ENCODE data around the gene RHBDL3. TPM values are rescaled to one million over a fixed set of nuclear protein-coding genes. Genes with fewer than 3 reads are reported as not detected.

The RHBDL3 gene
- polyA plus RNA-seq, 1 donor from 2014 or later: 0.25 TPM

DNA sequence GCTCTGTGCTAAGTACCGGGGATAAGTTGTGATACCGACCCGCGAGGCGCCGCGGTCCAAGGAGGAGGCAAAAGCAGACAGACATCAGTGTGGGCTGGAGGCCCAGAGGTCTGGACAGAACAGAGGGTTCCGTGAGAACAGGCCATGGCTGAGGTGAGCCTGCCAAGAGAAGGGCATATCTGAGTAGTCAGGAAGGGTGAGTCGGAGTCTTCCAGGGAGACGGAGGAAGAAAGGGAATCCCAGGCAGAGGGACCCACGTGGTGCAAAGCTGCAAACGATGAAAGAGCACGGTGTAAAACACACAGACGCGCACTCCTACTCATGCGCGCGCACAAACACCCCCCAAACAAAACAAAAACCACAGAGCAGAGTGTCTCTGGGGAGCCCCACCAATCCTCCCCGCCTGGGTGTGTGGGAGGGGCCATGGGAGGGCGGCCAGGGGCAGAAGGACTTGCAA is 18.1 kb downstream of the RHBDL3 start:
- TF ChIP-seq RAD21 (conservative IDR thresholded peaks at IDR 0.05): no peak
- no peaks in the 10 kb centered on the region for H3K9me2 ChIP-seq (ENCODE audit: insufficient read depth, low read length)

DNA sequence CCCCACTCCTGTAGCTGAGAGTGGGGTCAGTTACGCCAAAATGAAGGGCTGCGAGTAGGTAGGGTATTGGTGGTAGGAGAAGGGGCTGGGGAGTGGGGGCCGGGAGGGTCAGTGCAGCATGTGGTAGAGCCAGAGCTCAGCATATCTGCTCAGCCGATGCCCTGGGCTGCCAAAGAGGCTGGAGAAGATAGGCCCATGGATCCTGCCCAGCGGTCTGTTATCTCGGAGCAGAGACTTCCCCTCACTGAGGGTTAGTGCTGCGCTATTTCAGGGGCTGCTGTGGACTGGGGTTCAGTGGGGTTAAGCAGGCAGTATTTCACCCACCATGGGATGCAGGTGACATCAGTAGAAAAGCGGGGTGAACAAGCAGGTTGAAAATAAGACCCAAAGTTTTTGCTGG is 19.7 kb downstream of the RHBDL3 start:
- H3K9ac ChIP-seq (ENCODE audit: low read length): no peak overlapping the region
- no peak overlapping the region for H3K4me3 ChIP-seq (ENCODE audit: low read length)
- no peak overlapping the region for H3K4me2 ChIP-seq (ENCODE audit: low read length)
- no peaks in the 10 kb centered on the region for H3K9me2 ChIP-seq (ENCODE audit: insufficient read depth, low read length)
- H3K79me2 ChIP-seq (replicated peaks; ENCODE audit: insufficient read depth, low read length): no peaks in the 10 kb centered on the region
- H3K27ac ChIP-seq (ENCODE audit: low read length): no peak overlapping the region
- H3K9me3 ChIP-seq (ENCODE audit: low read length): no peaks in the 10 kb centered on the region
- H3F3A ChIP-seq (ENCODE audit: insufficient read depth, low read length, poor library complexity, severe bottlenecking): no peaks in the 10 kb centered on the region
- H3K27me3 ChIP-seq (ENCODE audit: insufficient read depth, low read depth, low read length): no peaks in the 10 kb centered on the region
- no peak overlapping the region for H2AFZ ChIP-seq (ENCODE audit: low read depth, low read length)
- H4K20me1 ChIP-seq (ENCODE audit: insufficient read depth): no peaks in the 10 kb centered on the region
- TF ChIP-seq, protein P1, sequence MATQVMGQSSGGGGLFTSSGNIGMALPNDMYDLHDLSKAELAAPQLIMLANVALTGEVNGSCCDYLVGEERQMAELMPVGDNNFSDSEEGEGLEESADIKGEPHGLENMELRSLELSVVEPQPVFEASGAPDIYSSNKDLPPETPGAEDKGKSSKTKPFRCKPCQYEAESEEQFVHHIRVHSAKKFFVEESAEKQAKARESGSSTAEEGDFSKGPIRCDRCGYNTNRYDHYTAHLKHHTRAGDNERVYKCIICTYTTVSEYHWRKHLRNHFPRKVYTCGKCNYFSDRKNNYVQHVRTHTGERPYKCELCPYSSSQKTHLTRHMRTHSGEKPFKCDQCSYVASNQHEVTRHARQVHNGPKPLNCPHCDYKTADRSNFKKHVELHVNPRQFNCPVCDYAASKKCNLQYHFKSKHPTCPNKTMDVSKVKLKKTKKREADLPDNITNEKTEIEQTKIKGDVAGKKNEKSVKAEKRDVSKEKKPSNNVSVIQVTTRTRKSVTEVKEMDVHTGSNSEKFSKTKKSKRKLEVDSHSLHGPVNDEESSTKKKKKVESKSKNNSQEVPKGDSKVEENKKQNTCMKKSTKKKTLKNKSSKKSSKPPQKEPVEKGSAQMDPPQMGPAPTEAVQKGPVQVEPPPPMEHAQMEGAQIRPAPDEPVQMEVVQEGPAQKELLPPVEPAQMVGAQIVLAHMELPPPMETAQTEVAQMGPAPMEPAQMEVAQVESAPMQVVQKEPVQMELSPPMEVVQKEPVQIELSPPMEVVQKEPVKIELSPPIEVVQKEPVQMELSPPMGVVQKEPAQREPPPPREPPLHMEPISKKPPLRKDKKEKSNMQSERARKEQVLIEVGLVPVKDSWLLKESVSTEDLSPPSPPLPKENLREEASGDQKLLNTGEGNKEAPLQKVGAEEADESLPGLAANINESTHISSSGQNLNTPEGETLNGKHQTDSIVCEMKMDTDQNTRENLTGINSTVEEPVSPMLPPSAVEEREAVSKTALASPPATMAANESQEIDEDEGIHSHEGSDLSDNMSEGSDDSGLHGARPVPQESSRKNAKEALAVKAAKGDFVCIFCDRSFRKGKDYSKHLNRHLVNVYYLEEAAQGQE (IDR thresholded peaks at IDR 0.05; ENCODE audit: borderline replicate concordance): no peak
- TF ChIP-seq MXI1 (conservative IDR thresholded peaks at IDR 0.05; ENCODE audit: poor library complexity, severe bottlenecking) (no peak), RAD21 (conservative IDR thresholded peaks at IDR 0.05) (no peak), EP300 (conservative IDR thresholded peaks at IDR 0.05; ENCODE audit: poor library complexity, severe bottlenecking) (no peak), TAF1 (IDR thresholded peaks at IDR 0.05; ENCODE audit: low read depth) (no peak), EZH2 (IDR thresholded peaks at IDR 0.05; ENCODE audit: borderline replicate concordance, insufficient read depth, low read length, poor library complexity, severe bottlenecking) (no peak), POLR2AphosphoS5 (IDR thresholded peaks at IDR 0.05) (no peak)
- TF ChIP-seq, protein P2, sequence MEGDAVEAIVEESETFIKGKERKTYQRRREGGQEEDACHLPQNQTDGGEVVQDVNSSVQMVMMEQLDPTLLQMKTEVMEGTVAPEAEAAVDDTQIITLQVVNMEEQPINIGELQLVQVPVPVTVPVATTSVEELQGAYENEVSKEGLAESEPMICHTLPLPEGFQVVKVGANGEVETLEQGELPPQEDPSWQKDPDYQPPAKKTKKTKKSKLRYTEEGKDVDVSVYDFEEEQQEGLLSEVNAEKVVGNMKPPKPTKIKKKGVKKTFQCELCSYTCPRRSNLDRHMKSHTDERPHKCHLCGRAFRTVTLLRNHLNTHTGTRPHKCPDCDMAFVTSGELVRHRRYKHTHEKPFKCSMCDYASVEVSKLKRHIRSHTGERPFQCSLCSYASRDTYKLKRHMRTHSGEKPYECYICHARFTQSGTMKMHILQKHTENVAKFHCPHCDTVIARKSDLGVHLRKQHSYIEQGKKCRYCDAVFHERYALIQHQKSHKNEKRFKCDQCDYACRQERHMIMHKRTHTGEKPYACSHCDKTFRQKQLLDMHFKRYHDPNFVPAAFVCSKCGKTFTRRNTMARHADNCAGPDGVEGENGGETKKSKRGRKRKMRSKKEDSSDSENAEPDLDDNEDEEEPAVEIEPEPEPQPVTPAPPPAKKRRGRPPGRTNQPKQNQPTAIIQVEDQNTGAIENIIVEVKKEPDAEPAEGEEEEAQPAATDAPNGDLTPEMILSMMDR (IDR thresholded peaks at IDR 0.05; ENCODE audit: poor library complexity, severe bottlenecking): no peak
- no peaks in the 10 kb centered on the region for H3K36me3 ChIP-seq (ENCODE audit: insufficient read depth, low read length)

More for the DNA sequence above, 18.1 kb downstream of the RHBDL3 start:
- no peak overlapping the region for H3K4me3 ChIP-seq (ENCODE audit: low read length)
- no peaks in the 10 kb centered on the region for H3F3A ChIP-seq (ENCODE audit: insufficient read depth, low read length, poor library complexity, severe bottlenecking)
- no peaks in the 10 kb centered on the region for H3K36me3 ChIP-seq (ENCODE audit: insufficient read depth, low read length)
- H3K9ac ChIP-seq (ENCODE audit: low read length): no peak overlapping the region
- no peaks in the 10 kb centered on the region for H3K9me3 ChIP-seq (ENCODE audit: low read length)
- H3K27ac ChIP-seq (ENCODE audit: low read length): no peak overlapping the region
- no peak overlapping the region for H3K4me2 ChIP-seq (ENCODE audit: low read length)
- H3K27me3 ChIP-seq (ENCODE audit: insufficient read depth, low read depth, low read length): no peaks in the 10 kb centered on the region
- no peaks in the 10 kb centered on the region for H3K79me2 ChIP-seq (replicated peaks; ENCODE audit: insufficient read depth, low read length)
- H4K20me1 ChIP-seq (ENCODE audit: insufficient read depth): no peaks in the 10 kb centered on the region
- no peak overlapping the region for H2AFZ ChIP-seq (ENCODE audit: low read depth, low read length)
